ENCODE measurements around the gene TMEM163. TPM values are rescaled to one million over a fixed set of nuclear protein-coding genes. Genes with fewer than 3 reads are reported as not detected.

Gene TMEM163
- polyA plus RNA-seq, 1 experiment: not detected

DNA sequence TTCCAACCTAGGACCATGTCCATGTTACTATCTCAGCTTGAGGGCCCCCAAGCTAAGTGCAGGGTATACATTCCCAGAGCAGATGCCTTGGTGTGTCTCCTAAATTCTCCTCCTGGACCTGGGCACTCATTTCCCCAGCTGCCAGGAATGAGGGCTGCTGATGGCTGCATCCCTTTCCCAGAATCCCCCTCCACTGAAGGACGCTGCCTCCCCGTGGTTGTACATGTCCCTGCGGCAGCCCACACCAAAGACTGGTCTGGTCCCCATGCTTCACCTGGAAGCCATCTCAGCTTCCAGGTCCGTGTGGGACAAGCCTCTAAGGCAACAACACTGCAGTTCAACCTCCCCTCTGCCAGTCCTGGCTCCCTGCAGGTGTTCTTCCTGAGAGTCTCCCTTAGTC lies 14.6 kb downstream of the TMEM163 start:
- Histone ChIP-seq H3K27me3 (ENCODE audit: control insufficient read depth, insufficient read depth, low read length) (no peaks in the 10 kb centered on the region), H3K36me3 (ENCODE audit: control insufficient read depth, insufficient read depth, low read length) (no peaks in the 10 kb centered on the region), H3K4me3 (ENCODE audit: low read depth, low read length) (no peak overlapping the region)
- TF ChIP-seq, protein P1, sequence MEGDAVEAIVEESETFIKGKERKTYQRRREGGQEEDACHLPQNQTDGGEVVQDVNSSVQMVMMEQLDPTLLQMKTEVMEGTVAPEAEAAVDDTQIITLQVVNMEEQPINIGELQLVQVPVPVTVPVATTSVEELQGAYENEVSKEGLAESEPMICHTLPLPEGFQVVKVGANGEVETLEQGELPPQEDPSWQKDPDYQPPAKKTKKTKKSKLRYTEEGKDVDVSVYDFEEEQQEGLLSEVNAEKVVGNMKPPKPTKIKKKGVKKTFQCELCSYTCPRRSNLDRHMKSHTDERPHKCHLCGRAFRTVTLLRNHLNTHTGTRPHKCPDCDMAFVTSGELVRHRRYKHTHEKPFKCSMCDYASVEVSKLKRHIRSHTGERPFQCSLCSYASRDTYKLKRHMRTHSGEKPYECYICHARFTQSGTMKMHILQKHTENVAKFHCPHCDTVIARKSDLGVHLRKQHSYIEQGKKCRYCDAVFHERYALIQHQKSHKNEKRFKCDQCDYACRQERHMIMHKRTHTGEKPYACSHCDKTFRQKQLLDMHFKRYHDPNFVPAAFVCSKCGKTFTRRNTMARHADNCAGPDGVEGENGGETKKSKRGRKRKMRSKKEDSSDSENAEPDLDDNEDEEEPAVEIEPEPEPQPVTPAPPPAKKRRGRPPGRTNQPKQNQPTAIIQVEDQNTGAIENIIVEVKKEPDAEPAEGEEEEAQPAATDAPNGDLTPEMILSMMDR (IDR thresholded peaks at IDR 0.05; ENCODE audit: insufficient read depth, low read depth, low read length): no peak
- CTCF ChIA-PET: no interaction called here
- POLR2A ChIA-PET: no interaction called here
- no peak for DNase-seq (ENCODE audit: low read depth)

DNA sequence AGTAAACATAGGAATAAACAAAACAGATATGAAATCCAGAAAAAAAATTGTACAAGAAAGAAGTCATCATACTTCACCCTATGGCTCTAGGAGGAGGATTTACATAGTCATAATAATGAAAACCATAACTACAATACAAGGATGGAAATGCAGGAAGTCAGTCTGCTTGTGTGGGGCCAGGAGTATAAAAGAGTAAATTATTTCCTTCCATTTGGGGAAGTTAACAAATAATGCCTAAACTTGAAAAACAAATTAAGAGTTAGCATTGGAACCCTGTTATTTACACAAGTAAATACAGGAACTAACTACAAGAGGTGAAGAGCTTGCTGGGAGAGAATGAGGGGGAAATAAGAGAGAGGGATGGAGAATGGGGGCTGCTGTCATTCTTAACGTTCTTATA lies 15.4 kb downstream of the TMEM163 start:
- DNase-seq (ENCODE audit: low read depth): no peak
- CTCF ChIA-PET: no interaction called here
- POLR2A ChIA-PET: no interaction called here

DNA sequence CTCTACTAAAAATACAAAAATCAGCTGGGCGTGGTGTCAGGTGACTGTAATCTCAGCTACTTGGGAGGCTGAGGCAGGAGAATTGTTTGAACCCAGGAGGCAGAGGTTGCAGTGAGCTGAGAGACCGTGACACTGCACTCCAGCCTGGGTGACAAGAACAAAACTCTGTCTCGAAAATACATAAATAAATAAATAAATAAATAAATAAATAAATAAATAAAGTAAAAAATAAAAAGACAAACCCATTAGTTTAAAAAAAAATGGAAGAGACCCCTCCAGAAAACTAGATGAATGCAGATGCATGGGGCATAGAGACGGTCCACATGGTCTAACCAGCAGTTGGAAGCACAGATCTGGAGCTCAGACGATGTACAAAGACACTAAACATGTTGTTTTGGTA lies 18.1 kb downstream of the TMEM163 start:
- CTCF ChIA-PET: no interaction called here
- DNase-seq (ENCODE audit: low read depth): no peak
- POLR2A ChIA-PET: no interaction called here
- TF ChIP-seq, protein P1 (IDR thresholded peaks at IDR 0.05; ENCODE audit: insufficient read depth, low read depth, low read length): no peak
- H3K4me3 ChIP-seq (ENCODE audit: low read depth, low read length): no peak overlapping the region
- no peaks in the 10 kb centered on the region for H3K27me3 ChIP-seq (ENCODE audit: control insufficient read depth, insufficient read depth, low read length)
- no peaks in the 10 kb centered on the region for H3K36me3 ChIP-seq (ENCODE audit: control insufficient read depth, insufficient read depth, low read length)

More for the DNA sequence above, 15.4 kb downstream of the TMEM163 start:
- Histone ChIP-seq H3K4me3 (ENCODE audit: low read depth, low read length) (no peak overlapping the region), H3K27me3 (ENCODE audit: control insufficient read depth, insufficient read depth, low read length) (no peaks in the 10 kb centered on the region), H3K36me3 (ENCODE audit: control insufficient read depth, insufficient read depth, low read length) (no peaks in the 10 kb centered on the region)
- TF ChIP-seq, protein P1 (IDR thresholded peaks at IDR 0.05; ENCODE audit: insufficient read depth, low read depth, low read length): no peak

DNA sequence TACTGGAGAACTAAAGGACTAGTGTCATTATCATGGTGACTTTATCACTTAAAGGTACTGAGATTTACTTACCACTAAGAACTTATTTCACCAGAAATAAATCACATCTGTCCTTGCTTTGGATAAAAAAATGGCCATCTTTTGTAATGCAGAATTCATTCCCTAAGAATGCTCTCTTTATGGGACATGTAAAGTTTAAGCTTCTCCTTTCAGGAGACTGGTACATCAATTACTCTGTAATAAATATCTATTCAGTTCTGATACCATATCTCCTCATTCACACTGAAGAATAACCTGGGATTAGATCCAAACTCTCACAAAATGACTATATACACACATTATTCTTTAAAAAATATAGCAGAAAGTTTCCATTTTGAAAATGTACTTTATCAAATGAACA lies 24.4 kb downstream of the TMEM163 start:
- POLR2A ChIA-PET: no interaction called here
- no peaks in the 10 kb centered on the region for H3K36me3 ChIP-seq (ENCODE audit: control insufficient read depth, insufficient read depth, low read length)
- TF ChIP-seq, protein P1 (IDR thresholded peaks at IDR 0.05; ENCODE audit: insufficient read depth, low read depth, low read length): no peak
- no peak for DNase-seq (ENCODE audit: low read depth)
- no peaks in the 10 kb centered on the region for H3K27me3 ChIP-seq (ENCODE audit: control insufficient read depth, insufficient read depth, low read length)
- no peak overlapping the region for H3K4me3 ChIP-seq (ENCODE audit: low read depth, low read length)
- CTCF ChIA-PET: no interaction called here

DNA sequence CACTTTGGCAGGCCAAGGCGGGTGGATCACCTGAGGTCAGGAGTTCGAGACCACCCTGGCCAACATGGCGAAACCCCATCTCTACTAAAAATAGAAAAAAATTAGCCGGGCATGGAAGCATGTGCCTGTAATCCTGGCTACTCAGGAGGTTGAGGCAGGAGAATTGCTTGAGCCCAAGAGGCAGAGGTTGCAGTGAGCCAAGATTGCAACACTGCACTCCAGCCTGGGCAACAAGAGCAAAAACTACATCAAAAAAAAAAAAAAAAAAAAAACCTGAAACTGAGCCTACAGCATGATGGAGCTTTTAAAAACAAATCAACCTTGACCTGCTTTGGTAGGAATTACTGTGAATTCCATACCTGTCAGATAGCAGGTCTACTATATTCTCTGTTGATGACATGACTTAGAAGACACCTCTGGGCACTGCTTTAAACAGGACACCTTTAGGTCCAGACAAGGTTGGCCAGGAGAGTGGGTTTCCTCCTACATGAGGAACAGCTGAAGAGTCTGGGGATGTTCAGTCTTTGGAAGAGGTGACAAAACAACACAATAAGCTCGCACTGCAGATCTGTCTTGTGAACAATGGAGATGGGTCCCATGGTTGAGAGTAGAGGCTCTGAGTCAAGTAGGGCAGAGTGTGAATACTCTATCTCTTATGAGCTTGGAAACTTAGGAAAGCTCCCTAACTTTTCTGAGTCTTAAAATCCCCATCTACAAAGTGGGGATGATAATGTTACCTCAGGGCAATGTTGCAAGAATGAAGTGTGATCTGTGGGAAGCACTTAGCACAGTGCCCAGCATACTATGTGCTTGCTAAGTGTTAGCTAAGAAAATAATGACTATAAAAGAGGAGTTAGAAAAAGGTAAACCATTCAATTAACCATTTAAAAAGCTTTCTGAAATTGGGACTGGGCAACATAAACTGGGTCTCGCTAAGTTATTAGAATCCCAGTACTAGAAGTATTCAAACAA lies 25.2 kb downstream of the TMEM163 start:
- Histone ChIP-seq H3K27me3 (ENCODE audit: control insufficient read depth, insufficient read depth, low read length) (no peaks in the 10 kb centered on the region), H3K4me3 (ENCODE audit: low read depth, low read length) (no peak overlapping the region), H3K36me3 (ENCODE audit: control insufficient read depth, insufficient read depth, low read length) (no peaks in the 10 kb centered on the region)
- POLR2A ChIA-PET: no interaction called here
- CTCF ChIA-PET: interaction anchor here (0.6 kb wide), 1 partner anchor 19 kb away, joined by 3 read pairs; no protein-coding TSS in a partner anchor
- TF ChIP-seq, protein P1 (IDR thresholded peaks at IDR 0.05; ENCODE audit: insufficient read depth, low read depth, low read length): no peak
- no peak for DNase-seq (ENCODE audit: low read depth)

Measured in BJ (cell line).